Measurements from ENCODE around the gene TMEM132D. TPM values are rescaled to one million over a fixed set of nuclear protein-coding genes. Genes with fewer than 3 reads are reported as not detected.
"Not testable (repeated sequence)": the region's sequence is repeated elsewhere in the genome, so short reads cannot be mapped to it uniquely, and the experiment has no call there.

Gene TMEM132D
- total RNA-seq, 2 donors from 2014 or later = not detected

DNA sequence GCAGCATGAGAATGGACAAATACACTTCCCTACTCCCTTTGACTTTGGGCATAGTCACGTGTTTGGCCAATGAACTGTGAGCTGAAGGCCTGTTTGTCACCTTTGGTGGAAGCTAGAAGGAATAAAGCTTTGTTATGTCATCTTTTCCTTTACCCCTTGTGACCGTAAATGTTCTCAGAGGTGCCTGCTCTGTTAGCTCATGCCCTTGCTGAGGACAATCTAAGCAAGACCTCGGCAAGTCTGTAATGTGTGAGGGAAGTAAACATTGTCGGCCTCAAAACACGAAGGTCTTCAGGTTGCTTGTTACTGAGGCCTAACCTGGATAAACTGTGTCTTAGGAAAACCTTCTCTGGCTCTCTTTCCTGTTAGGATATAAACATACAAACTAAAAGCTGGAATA lies 354.2 kb downstream of the TMEM132D start:
- Histone ChIP-seq H3K27me3 (no peaks in the 10 kb centered on the region), H3K36me3 (no peaks in the 10 kb centered on the region), H3K4me1 (no peaks in the 10 kb centered on the region), H3K9me3 (no peaks in the 10 kb centered on the region), H3K4me3 (no peak overlapping the region), H3K27ac (no peak overlapping the region)
- TF ChIP-seq, protein P1, sequence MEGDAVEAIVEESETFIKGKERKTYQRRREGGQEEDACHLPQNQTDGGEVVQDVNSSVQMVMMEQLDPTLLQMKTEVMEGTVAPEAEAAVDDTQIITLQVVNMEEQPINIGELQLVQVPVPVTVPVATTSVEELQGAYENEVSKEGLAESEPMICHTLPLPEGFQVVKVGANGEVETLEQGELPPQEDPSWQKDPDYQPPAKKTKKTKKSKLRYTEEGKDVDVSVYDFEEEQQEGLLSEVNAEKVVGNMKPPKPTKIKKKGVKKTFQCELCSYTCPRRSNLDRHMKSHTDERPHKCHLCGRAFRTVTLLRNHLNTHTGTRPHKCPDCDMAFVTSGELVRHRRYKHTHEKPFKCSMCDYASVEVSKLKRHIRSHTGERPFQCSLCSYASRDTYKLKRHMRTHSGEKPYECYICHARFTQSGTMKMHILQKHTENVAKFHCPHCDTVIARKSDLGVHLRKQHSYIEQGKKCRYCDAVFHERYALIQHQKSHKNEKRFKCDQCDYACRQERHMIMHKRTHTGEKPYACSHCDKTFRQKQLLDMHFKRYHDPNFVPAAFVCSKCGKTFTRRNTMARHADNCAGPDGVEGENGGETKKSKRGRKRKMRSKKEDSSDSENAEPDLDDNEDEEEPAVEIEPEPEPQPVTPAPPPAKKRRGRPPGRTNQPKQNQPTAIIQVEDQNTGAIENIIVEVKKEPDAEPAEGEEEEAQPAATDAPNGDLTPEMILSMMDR (IDR thresholded peaks at IDR 0.05) = no peak
- no peak for DNase-seq (ENCODE audit: low spot score)

DNA sequence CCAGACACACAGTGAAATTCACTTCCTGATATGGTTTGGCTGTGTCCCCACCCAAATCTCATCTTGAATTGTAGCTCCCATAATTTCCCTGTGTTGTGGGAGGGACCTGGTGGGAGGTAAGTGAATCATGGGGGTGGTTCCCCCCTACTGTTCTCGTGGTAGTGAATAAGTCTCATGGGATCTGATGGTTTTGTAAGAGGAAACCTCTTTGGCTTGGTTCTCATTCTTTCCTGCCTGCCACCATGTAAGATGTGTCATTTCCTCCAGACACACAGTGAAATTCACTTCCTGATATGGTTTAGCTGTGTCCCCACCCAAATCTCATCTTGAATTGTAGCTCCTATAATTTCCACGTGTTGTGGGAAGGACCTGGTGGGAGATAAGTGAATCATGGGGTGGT lies 354.8 kb downstream of the TMEM132D start:
- not testable (repeated sequence) for H3K27ac ChIP-seq

DNA sequence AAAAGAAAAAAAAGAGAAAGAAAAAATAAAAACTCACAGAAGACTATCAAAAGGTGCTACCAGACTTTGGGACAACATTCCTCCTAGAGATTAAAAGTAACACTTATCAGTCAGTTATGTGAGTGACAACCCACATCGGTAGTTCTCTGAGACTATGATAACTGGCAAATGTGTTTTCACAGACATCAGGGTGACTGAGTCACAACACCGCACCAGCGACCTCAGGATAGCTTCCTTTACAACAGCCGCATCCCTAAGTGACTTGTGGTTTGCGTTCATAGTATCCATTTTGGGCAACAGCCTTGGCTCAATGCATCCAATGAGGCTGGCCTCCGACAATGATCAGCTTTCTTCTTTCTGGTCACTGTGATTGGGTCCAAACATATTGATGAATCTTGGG lies 359.1 kb downstream of the TMEM132D start:
- no peaks in the 10 kb centered on the region for H3K4me1 ChIP-seq
- DNase-seq (ENCODE audit: low spot score) = no peak
- TF ChIP-seq, protein P1 (IDR thresholded peaks at IDR 0.05) = no peak
- no peak overlapping the region for H3K27ac ChIP-seq
- H3K36me3 ChIP-seq = no peaks in the 10 kb centered on the region
- H3K9me3 ChIP-seq = no peaks in the 10 kb centered on the region
- no peak overlapping the region for H3K4me3 ChIP-seq
- no peaks in the 10 kb centered on the region for H3K27me3 ChIP-seq

More for the DNA sequence above, 354.8 kb downstream of the TMEM132D start:
- DNase-seq (ENCODE audit: low spot score); H3K4me1 ChIP-seq; H3K36me3 ChIP-seq; H3K27me3 ChIP-seq; H3K9me3 ChIP-seq; H3K4me3 ChIP-seq: not testable (repeated sequence)

DNA sequence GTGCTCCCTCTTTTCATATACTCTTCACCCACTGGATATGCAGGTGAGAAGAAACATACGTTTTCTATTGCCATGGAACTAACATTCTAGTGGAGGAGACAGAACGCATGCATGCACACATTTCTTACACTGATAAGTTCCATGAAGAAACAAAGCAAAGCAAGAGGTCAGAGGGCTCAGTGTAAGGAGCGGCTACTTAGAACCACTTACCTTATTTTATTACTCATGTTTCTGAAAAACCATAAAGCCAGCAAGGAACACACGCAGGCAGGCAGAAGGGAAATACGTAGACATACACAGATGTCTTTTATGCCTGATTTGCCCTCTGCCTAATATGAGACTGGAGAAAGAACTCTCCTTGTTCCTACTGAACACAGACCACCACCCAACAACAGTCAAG lies 362.9 kb downstream of the TMEM132D start:
- Histone ChIP-seq H3K4me3 (no peak overlapping the region), H3K4me1 (no peaks in the 10 kb centered on the region), H3K27ac (no peak overlapping the region), H3K36me3 (no peaks in the 10 kb centered on the region), H3K27me3 (no peaks in the 10 kb centered on the region), H3K9me3 (no peaks in the 10 kb centered on the region)
- TF ChIP-seq, protein P1 (IDR thresholded peaks at IDR 0.05) = no peak
- DNase-seq (ENCODE audit: low spot score) = no peak

DNA sequence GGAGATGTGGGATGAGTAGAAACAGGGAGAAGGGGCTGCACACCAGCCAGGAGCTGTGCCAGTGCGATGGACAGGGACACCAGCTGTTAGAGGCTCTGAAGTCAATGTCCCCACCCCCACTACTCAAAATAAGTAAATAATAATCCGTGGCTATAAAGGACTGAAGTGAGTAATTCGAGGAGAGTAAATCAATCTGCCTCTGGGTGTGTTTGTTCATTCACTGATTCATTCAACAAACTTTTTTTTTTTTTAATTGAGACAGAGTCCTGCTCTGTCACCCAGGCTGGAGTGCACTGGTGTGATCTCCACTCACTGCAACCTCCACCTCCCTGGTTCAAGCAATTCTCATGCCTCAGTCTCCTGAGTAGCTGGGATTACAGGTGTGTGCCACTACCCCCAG lies 363.6 kb downstream of the TMEM132D start:
- Histone ChIP-seq H3K36me3 (no peaks in the 10 kb centered on the region), H3K27me3 (no peaks in the 10 kb centered on the region), H3K4me3 (no peak overlapping the region), H3K4me1 (no peaks in the 10 kb centered on the region), H3K9me3 (no peaks in the 10 kb centered on the region), H3K27ac (no peak overlapping the region)
- DNase-seq (ENCODE audit: low spot score) = no peak
- TF ChIP-seq, protein P1 (IDR thresholded peaks at IDR 0.05) = no peak

DNA sequence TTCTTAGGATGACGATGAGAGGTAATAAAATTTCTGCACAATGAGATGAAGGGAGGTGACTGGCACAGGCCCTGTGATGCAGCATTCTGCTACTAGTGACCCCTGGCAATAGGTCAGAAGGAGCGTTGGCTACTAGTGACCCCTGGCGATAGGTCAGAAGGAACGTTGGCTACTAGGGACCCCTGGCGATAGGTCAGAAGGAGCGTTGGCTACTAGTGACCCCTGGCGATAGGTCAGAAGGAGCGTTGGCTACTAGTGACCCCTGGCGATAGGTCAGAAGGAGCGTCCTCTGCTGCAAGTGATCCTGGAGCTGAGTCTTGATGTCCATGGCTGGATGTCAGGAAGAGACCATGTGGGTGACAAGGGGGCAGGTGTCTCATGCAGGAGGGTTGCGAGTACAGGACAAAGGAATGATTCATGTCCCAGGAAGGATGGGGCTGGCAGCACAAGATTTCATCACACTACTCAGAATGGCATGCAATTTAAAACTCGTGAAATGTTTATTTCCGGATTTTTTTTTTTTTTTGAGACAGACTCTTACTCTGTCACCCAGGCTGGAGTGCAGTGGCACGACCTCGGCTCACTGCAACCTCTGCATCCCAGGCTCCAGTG lies 365.0 kb downstream of the TMEM132D start:
- DNase-seq (ENCODE audit: low spot score); H3K27ac ChIP-seq; H3K36me3 ChIP-seq; H3K4me3 ChIP-seq; H3K27me3 ChIP-seq; H3K4me1 ChIP-seq; H3K9me3 ChIP-seq: not testable (repeated sequence)

DNA sequence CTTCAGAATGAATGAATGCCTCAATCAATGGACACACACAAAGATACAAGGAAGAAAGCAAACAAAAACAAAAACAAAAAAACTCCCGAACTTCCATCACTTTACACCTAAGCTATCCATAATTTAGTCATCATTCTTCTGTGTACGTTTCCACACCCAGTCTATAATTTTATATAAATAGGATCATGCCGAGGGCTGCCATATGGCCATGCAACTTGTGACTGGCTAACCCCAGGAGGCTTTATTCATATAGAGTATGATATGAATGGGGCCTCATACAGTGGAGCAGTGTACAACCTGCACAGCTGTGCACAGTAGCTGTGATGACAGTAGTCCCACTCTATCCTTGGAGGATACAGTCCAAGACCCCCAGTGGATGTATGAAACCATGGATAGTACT lies 365.7 kb downstream of the TMEM132D start:
- Histone ChIP-seq H3K36me3 (no peaks in the 10 kb centered on the region), H3K9me3 (no peaks in the 10 kb centered on the region), H3K4me1 (no peaks in the 10 kb centered on the region), H3K27ac (no peak overlapping the region), H3K27me3 (no peaks in the 10 kb centered on the region), H3K4me3 (no peak overlapping the region)
- no peak for DNase-seq (ENCODE audit: low spot score)
- TF ChIP-seq, protein P1 (IDR thresholded peaks at IDR 0.05) = no peak
